Fibroblast of skin of abdomen (primary cell): ENCODE results near the gene PLEKHA7.
"Not testable (repeated sequence)": the region's sequence is repeated elsewhere in the genome, so short reads cannot be mapped to it uniquely, and the experiment has no call there.

Source experiments
- DNase-seq: peaks from one replicate; pipeline ENCODE4 v3.0.0-alpha.2; 2013

PLEKHA7 gene

GRCh38 chr11:16876837-16877236, 137.4 kb downstream of the PLEKHA7 start:
- DNase-seq: no peak

DNA sequence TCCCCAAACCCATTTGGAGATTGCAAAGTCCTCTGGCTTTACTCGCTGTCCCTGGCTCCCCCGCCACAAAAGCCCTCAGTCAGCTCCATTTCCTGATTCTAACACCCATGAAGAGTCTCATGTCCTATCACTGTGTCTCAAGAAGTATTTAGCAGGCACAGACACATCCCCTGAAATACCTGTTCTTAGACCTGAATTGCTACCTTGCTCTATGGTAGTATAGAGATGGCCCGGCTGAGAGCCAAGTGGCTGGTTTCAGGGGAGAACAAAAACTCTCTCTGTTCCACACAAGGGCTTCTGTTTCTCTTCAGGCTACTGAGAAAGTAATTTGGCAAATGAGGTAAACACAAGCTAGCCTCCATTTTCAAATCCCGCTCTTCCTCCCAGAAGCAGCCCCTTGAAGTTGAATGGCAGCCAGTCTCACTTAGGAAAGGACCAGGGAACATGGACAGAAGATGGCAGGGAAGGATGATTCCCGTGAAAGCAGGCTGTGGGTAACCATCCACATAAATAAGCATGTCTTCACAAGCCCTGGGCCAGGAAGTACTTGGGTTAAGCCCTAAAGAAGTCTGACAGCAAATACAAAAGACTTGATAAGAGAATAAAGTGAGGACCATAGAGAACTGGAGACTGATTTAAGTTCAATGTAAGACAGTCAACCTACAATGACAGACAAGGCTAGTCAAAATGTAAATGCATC, 138.0 kb downstream of the PLEKHA7 start:
- no peak for DNase-seq

DNA sequence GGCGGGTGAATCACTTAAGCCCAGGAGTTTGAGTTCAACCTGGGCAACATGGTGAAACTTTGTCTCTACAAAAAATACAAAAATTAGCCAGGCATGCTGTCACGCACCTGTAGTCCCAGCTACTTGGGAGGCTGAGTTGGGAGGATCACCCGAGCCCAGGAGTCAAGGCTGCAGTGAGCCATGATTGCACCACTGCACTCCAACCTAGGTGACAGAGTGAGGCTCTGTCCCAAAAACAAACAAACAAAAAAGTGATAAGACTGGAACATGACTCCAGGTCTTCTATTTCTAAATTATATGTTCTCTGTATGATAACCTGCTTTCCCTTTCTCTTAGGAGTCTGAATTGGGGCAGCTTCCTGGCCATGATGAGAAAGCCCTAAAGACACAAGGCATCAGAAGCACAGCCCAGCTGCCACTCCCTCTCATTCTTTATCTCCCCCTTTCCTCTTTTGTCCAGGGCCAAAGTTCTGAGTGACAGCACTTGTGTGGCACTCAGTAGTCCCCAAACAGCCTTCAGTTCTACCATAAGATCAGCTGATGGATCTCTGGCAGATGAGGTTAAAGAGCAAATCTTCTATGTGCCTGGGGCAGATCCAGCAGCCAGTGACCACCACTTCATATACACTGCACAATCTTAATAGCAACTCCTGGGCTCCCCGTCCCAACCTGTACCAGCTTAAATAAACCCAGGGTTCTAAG, 139.8 kb downstream of the PLEKHA7 start:
- DNase-seq: no peak

GRCh38 chr11:16873289-16873688, 140.9 kb downstream of the PLEKHA7 start:
- DNase-seq: no peak

- peak; percentile 66 for DNase-seq
Measured at GRCh38 chr11:16871368-16871767, 142.8 kb downstream of the PLEKHA7 start.

DNA sequence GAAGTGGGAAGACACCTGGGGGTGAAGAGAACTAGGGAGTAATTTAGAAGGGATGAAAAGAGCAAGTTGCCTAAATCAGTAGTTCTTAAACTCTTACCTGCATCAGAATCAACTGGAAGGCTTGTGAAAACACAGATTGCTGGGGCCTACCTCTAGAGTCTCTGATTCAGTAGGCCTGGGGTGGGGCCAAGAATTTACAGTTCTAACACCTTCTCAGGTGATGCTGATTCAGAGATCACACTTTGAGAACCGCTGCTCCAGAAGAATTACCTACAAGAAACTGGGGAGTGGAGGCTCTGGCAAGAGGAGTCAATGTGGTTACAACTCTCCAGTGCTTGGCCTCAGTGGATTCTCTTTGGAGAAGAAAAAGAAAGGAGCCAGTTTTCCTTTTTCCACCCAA, 147.1 kb downstream of the PLEKHA7 start:
- no peak for DNase-seq

GRCh38 chr11:16864428-16864827, 149.8 kb downstream of the PLEKHA7 start:
- DNase-seq: not testable (repeated sequence)

DNA sequence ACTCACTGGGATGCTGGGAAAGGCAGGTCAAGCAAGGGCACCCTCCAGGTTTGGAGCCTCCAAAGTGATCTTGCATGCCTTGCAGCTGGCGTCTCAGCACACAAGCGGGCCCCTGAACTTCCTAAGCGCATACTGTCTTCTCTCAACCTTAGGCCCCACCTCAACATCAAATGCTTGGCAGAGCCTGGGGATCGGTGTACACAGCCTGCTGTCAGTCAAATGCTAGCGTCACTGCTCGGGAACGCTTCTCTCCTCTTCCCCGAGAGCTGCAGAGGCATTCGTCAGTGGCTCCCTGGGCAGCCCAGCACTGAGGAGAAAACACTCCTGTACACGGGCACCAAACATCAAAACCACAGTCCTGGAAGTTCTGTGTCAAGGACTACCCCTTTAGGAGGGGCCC, 150.8 kb downstream of the PLEKHA7 start:
- DNase-seq: peak; percentile 29

GRCh38 chr11:16862726-16863125, 151.5 kb downstream of the PLEKHA7 start:
- DNase-seq: peak; percentile 25

GRCh38 chr11:16861862-16862261, 152.4 kb downstream of the PLEKHA7 start:
- DNase-seq: no peak

- DNase-seq: no peak
Measured at GRCh38 chr11:16860617-16861016, 153.6 kb downstream of the PLEKHA7 start.

DNA sequence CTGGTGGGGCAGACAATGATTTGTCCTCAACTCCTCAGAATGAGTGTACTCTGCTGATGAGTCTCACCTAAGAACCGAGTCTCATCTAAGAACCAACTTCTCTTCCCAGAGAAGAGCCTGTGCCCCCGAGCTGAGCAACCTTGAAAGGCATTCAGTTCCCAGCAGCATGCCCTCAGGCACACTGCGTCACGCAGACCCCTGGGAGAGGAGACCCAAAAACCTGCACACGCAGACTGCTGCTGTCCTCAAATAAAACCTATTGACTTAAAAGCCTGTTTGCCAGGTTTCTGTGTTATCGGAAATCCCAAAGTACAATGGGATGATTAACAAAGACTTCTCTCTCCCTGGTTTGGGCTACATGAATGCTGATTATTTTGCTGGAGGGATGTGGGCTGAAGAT, 154.6 kb downstream of the PLEKHA7 start:
- DNase-seq: no peak

GRCh38 chr11:16857186-16857585, 157.0 kb downstream of the PLEKHA7 start:
- DNase-seq: no peak

- no peak for DNase-seq
Measured at GRCh38 chr11:16856022-16856471, 158.2 kb downstream of the PLEKHA7 start.

GRCh38 chr11:16854979-16855378, 159.2 kb downstream of the PLEKHA7 start:
- no peak for DNase-seq

DNA sequence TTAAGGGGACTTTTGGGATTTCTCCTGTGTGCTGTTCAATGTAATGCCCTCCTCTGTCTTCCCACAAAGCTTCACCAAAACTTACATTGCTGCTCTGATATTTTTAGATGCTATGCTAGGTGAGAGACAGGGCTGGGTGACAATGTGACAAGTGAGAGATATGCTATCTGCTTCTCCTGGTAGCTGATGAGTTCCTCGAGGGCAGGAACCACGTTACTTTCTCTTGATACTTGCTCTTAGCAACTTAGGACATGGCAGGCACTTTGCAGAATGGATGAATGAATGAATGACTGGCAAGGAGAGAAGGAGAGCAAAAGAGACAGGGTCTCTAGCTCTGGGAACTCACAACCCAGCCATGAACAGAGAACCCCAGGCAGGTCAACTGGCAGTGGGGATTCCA, 160.4 kb downstream of the PLEKHA7 start:
- no peak for DNase-seq

- no peak for DNase-seq
Measured at GRCh38 chr11:16853266-16853665, 160.9 kb downstream of the PLEKHA7 start.

DNA sequence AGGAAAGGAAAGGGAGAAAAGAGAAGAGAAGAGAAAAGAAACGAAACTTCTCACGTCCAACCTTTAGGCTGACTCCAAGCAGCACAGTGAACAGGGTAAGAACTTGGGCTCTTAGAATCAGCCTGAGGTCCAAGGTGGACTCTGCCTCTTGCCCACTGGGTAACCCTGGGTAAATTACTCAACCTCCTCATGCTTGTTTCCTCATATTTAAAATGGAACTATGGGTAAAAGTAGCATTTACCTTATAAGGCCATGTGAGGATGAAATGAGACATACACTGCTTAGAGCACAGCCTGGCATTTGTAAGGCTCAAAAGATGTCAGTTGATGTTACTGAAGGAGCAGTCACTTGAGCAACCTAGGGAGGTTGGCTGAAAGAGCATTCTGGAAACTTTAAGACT, 167.9 kb downstream of the PLEKHA7 start:
- DNase-seq: no peak

- DNase-seq: no peak
Measured at GRCh38 chr11:16844268-16844771, 169.9 kb downstream of the PLEKHA7 start.

GRCh38 chr11:16843294-16843693, 170.9 kb downstream of the PLEKHA7 start:
- no peak for DNase-seq

DNA sequence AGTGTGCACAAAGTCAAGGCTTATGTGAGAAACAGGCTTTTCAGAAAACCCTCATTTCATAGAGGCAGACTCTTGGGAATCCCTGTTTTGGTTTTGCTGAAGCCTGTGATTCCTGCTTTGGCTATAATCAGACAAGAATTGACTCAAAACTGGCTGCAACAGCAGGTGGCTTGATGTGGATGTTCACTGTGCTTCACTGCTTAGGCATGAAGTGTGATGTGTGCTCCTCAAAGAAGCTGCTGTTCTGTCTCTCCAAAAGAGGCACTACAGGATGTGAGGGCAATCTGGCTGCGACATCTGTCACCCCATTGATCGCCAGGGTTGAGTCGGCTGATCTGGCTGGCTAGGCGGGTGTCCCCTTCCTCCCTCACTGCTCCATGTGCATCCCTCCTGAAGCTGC, 172.2 kb downstream of the PLEKHA7 start:
- DNase-seq: no peak

DNA sequence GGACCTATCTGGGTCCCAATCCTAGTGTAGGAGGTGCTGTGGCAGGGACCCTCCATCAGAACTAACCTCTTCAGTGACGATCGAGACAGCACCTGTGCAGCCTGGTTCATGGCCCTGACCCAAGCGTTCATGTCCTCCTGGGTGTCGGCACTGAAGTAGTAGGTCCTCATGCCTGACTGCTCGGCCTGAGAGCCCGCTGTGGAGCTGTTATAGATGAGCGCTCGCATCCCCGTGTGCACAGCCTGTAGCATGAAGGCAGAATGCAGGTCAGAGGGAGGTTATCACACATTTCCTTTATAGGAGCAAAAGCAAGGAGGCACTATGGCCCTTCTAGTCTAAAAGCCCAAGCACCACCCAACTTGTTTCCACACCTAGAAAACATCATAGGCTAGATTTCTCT, 172.7 kb downstream of the PLEKHA7 start:
- DNase-seq: no peak

DNA sequence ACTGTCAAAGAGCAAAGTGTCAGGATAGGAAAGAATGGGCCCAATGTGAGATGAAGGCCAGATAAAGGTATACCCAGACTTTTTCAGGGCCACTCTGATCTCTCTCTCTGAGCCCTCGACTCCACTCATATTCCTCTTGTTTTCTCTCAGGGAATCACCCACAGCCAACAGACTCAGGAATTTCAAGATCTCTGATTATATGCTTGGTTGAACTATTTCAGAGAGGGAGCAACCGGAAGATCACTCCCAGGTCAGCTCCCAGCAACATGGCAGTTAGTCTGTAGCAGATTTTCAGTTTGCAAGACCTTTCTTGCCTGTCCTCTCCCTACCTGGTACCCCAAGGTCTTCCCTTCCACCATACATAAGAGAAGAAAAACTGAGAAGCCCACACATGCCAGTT, 173.3 kb downstream of the PLEKHA7 start:
- no peak for DNase-seq

GRCh38 chr11:16839821-16840220, 174.4 kb downstream of the PLEKHA7 start:
- DNase-seq: no peak
